ENCODE data around the gene NEMP1.

DNA sequence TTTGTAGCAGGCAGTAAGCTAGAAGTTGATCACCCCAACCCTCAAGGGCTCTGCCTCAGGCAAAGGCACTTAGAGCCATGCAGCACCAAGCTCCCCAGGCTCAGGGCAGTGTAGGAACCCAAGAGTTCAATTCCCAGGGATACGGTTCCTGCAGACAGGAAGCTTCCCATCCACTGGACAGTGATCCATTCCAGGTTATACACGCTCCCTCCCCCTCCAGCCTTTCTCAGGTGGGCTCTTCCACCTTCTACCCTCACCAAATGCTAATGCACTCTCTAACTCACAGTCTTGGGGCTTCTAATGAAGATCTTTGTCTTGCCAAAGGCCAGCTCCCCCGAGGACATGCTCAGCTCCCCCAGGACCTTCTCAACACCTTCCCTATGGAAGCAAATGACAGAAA is 41.3 kb downstream of the NEMP1 start:
- TF ChIP-seq, protein P1, sequence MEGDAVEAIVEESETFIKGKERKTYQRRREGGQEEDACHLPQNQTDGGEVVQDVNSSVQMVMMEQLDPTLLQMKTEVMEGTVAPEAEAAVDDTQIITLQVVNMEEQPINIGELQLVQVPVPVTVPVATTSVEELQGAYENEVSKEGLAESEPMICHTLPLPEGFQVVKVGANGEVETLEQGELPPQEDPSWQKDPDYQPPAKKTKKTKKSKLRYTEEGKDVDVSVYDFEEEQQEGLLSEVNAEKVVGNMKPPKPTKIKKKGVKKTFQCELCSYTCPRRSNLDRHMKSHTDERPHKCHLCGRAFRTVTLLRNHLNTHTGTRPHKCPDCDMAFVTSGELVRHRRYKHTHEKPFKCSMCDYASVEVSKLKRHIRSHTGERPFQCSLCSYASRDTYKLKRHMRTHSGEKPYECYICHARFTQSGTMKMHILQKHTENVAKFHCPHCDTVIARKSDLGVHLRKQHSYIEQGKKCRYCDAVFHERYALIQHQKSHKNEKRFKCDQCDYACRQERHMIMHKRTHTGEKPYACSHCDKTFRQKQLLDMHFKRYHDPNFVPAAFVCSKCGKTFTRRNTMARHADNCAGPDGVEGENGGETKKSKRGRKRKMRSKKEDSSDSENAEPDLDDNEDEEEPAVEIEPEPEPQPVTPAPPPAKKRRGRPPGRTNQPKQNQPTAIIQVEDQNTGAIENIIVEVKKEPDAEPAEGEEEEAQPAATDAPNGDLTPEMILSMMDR (IDR thresholded peaks at IDR 0.05; ENCODE audit: insufficient read depth, low read length, poor library complexity, severe bottlenecking): no peak
- TF ChIP-seq EZH2phosphoT487 (conservative IDR thresholded peaks at IDR 0.05; ENCODE audit: low read length): no peak

Measured in SU-DHL-6 (cell line).